Frontal cortex (tissue), 4 donors: ENCODE measurements around the gene PCDHA1. TPM values are rescaled to one million over a fixed set of nuclear protein-coding genes. Genes with fewer than 3 reads are reported as not detected.

ENCODE experiments used
- DNase-seq, 2 donors: peaks; one replicate each; pipeline ENCODE4 v3.0.0; 2012; ENCODE audit warnings: low spot score in 2 of 2
- FAIRE-seq: peaks from 2 replicates; lab custom pipeline; 2012; peaks lifted over from hg19 to GRCh38; lab: Jason Lieb, UNC
- total RNA-seq: library from RNA; depleted of rRNA; stranded (reverse); fragments of >200 nt; gene quantifications from one replicate; pipeline ENCODE4 v1.2.3, GENCODE V29; 2014
- donor health status: control.
- donor health status: control.
- donor health status: control.

PCDHA1 gene
- total RNA-seq, 1 donor from 2014 or later: 8.6 TPM

DNA sequence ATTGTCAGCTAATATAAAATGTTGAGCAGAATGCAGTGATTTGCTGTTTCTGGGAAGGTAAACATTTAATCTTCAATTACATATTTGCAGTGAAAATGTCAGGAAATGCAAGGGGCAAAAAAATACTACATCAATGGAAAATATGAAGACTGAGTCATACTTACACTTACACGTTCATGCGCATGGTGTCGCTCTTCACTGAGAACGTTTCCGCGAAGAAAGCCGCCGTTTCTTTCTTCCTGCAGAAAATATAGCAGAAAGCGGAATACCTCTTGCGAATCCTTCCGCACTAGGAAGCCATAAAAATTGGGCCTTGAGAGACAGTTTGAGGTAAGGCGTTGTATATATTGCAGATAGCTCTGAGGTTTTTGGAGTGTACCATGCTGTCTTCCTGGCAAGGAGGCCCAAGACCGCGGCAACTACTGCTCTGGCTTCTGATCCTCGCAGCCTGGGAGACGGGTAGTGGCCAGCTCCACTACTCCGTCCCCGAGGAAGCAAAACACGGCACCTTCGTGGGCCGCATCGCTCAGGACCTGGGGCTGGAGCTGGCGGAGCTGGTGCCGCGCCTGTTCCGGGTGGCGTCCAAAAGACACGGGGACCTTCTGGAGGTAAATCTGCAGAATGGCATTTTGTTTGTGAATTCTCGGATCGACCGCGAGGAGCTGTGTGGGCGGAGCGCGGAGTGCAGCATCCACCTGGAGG, 96.1 kb downstream of the PCDHA1 start, which contains the start of gene PCDHA13:
PCDHA13 (plus strand) TSS at position 236 of the 702 bp plus-strand sequence; CDS start at position 381, 145 bp downstream.
- no peak for FAIRE-seq
- peak; percentile 44 to 59 for DNase-seq

DNA sequence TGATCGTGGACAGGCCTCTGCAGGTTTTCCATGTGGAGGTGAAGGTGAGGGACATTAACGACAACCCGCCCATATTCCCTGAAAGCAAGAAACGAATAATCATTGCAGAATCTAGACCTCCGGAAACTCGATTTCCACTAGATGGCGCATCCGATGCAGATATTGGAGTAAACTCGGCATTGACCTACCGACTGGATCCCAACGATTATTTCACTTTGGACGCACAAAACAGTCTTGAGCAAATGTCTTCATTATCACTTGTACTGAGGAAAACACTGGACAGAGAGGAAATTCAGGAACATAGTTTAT, 96.6 kb downstream of the PCDHA1 start:
- peak; percentile 33 to 56 for DNase-seq
- no peak for FAIRE-seq

DNA sequence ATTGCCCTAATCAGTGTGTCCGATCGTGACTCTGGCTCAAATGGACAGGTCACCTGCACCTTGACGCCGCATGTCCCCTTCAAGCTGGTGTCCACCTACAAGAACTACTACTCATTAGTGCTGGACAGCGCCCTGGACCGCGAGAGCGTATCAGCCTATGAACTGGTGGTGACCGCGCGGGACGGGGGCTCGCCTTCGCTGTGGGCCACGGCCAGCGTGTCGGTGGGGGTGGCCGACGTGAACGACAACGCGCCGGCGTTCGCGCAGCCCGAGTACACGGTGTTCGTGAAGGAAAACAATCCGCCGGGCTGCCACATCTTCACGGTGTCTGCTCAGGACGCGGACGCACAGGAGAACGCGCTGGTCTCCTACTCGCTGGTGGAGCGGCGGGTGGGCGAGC, 97.4 kb downstream of the PCDHA1 start:
- DNase-seq (no peak), FAIRE-seq (no peak)

DNA sequence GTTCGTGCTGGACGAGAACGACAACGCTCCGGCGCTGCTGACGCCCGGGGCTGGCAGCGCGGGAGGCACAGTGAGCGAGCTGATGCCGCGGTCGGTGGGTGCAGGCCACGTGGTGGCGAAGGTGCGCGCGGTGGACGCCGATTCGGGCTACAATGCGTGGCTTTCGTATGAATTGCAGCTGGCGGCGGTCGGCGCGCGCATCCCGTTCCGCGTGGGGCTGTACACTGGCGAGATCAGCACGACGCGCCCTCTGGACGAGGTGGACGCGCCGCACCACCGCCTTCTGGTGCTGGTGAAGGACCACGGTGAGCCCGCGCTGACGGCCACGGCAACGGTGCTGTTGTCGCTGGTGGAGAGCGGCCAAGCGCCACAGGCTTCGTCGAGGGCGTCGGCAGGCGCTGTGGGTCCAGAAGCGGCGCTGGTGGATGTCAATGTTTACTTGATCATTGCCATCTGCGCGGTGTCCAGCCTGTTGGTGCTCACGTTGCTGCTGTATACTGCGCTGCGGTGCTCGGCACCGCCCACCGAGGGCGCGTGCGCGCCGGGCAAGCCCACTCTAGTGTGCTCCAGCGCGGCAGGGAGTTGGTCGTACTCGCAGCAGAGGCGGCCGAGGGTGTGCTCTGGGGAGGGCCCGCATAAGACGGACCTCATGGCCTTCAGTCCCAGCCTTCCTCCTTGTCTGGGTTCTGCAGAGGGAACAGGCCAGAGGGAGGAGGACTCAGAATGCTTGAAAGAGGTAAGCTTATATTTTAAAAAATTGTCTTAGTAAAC, 98.2 kb downstream of the PCDHA1 start:
- DNase-seq (no peak), FAIRE-seq (no peak)

DNA sequence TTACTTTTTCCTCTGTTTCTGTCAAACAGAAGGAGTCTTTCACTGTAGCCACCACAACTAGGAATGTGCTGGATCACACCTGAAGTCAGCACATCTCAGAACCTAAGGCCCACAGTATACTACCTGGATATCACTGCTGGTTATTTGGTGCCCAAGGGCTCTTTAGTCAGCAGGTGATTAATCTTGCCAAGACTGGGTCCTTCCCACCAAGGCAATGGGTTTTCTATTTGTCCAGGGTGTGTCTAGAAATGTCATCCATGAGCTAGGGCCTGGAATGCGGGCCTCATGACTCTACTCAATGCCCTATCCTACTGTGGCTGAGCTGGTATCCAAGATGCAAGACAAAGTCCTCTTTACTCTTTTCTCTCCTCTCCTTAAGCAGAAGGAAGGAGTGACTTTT, 130.4 kb downstream of the PCDHA1 start:
- DNase-seq: no peak
- no peak for FAIRE-seq

DNA sequence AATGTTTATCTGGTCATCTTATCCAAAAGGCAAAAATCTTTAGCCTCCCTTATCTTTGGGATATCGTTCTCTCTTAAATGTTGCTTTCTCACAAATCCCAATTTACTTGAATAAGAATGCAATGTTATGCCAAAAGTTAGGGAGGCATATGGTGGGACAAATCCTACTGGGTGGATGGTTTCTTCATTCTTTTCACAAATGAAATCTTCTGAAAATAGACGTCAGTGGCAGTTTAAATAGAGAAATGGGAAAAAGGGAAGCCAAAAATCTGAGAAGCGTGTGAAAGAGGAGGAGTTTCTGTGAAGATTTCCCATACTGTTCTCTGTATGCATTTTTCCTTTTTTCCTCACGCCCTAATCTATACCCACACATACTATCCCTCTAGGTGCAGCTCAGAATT, 137.7 kb downstream of the PCDHA1 start:
- no peak for FAIRE-seq
- DNase-seq: no peak

DNA sequence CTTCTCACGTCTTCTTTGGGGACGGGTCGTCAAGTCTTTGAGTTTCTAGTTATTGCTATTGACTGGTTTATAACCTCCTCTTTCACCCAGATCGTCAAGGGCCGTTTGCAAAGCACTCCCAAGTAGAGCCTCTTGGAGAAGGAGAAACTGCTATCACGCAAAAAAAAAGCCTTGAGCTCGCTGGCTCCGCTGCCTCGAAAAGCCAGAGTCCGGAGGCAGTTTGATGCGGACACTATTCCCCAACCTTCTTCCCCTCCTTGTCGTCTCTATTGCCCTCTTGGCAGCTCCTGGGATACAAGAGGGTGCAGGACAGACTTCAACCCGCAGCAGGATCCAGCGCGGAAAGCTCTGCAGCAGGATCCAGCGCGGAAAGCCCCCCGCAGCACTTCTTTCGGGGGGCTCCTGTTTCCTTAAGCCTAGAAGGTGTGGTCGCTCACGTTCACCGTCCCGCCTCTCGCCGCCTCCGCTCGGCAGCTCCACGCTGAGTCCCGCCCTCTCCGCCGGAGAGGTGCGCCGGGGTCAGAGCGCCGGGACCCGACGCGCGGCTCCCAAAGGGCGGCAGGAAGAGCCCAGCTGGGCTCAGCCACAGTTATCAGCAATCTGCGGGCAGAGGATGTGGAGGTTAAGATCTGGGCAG, 140.0 kb downstream of the PCDHA1 start, which contains the start of gene PCDHAC1:
PCDHAC1 (plus strand) TSS at position 494 of the 637 bp plus-strand sequence. CDS start 594 bp downstream, outside the sequence.
- FAIRE-seq (no peak), DNase-seq (peak in 1 of 2 donors; percentile 37)

DNA sequence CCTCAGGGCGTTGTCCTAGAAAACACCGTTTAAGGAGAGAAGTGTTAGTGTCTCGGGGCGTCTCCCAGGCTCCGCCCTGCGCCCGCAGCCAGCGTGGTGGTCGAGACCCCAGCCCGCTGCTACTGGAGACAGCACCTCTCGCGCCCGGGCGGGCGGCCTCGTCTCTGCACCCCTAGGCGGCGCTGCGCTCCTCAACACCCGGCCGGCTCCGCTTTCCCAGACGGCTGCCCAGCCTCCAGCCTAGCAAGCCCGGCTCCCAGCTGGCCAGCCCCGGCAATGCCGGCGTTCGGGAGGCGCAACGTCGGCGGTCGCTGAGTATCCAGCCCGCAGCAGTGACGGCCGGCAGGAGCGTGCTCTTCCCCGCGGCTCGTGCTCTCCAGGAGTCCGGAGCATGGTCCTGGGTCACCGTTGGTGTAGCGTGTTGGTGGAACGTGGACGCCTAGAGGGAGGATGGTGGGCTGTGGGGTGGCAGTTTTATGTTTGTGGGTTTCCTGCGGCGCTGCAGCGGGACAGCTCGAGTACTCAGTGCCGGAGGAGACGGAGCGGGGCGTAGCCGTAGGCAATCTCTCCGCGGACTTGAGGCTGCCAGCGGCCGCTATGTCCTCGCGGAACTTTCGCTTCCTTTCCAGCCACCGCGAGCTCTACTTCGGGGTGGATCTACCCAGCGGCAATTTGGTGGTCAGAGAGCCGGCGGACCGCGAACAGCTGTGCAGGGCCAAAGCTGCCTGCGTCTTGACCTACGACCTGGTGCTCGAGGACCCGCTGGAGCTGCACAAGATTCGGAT, 140.7 kb downstream of the PCDHA1 start:
- DNase-seq: peak; percentile 63 to 77
- no peak for FAIRE-seq

DNA sequence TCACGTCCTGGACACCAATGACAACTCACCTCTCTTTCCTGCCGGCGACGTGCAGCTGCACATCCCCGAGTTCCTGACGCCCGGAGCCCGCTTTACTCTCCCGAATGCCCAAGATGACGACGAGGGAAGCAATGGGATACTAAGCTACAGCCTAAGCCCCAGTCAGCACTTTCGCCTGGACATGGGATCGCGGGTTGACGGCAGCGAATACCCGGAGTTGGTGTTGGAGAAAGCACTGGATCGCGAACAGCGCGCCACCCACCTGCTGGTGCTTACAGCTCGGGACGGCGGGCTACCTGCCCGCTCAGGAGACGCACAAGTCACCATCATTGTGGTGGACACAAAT, 141.3 kb downstream of the PCDHA1 start:
- no peak for DNase-seq
- FAIRE-seq: no peak

DNA sequence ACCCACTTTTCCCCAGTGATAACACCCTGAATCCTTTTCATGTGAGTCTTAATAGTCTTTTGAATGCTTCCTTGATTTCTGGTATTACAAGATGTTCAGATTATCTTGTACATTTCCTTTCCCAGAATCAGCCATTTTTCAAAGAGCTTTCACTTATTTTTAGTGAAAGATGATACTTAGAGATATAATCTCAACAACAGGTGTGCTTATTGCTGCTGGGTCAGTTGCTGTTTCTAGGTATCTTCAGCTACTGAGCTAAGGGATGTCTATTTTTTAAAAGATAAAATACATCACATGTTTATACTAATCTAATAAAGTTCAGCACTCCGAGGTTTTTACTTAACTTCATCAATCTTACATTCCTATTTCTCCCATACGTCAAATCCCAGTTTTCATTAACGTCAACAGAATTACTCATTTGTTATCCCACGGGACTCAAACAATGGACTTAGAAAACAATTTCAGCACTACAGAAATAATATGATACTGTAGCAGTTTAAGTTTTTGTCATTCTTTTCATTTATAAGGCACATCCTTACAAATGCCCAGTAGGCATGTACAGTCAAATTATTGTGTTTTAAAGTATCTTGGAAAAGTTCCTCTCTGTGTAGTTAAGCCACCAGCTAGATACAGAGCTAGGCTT, 149.1 kb downstream of the PCDHA1 start:
- FAIRE-seq: no peak

DNA sequence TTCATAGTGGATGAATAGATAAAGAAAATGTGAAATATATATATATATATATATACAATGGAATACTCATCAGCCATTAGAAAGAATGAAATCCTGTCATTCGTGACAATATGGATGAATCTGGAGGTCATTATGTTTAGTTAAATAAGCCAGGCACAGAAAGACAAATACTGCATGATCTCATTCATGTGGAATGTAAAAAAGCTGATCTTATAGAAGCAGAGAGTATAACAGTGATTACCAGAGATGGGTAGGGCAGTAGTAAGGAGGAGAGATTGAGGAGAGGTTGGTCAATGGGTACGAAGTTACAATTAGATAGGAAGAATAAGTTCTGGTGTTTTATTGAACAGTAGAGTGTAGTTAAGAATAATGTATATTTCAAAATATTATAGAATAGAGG, 160.6 kb downstream of the PCDHA1 start:
- FAIRE-seq (no peak), DNase-seq (no peak)

More for the DNA sequence above, 149.1 kb downstream of the PCDHA1 start:
- DNase-seq: no peak

DNA sequence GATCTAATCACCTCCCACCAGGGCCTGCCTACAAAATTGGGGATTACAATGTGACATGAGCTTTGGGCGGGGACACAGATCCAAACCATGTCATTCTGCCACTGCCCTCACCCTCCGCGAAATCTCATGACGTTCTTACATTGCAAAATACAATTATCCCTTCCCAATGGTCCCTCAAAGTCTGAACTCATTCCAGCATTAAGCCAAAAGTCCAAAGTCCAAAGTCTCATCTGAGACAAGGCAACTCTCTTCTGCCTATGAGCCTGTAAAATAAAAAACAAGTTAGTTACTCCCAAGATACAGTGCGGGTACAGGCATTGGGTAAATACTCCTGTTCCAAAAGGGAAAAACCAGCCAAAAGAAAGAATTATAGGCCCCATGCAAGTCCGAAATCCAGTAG, 165.7 kb downstream of the PCDHA1 start:
- DNase-seq (no peak), FAIRE-seq (no peak)

DNA sequence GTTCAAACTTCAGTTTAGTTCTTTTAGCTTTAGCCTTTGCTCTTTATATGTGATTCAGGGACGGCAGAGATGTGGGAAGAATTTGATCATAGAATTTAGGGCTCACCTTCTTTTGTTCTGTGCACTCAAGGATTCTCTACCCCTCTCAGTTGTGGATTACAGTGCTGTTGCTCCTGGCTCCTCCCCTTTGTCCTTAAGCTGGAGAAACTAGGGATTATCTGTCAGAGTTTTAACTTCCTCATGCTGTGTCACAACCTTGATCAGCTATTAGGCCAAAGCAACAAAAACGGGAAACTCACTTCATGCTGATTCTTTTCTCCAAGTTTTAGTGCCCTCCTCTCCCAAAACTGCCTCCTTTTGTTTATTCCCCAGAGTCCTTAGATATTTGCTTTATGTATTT, 167.3 kb downstream of the PCDHA1 start:
- DNase-seq: no peak
- no peak for FAIRE-seq

DNA sequence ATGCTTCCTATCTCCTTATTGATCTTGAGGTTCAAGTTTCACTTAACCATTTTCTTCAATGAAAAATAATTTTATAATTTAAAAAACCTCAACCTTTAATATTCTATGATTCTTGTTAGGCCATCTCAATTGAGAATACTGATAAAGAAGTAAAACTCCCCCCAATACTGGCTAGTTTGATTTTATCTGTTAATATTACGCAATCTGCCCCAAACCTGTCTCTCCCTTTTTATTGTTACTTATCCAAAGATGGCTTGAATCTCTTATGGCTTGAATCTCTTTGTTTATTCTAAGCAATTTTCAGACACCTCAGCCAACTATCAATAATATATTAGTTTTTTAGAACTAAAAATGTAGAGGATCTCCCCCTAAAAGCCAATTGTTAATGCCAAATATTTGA, 176.2 kb downstream of the PCDHA1 start:
- no peak for DNase-seq

DNA sequence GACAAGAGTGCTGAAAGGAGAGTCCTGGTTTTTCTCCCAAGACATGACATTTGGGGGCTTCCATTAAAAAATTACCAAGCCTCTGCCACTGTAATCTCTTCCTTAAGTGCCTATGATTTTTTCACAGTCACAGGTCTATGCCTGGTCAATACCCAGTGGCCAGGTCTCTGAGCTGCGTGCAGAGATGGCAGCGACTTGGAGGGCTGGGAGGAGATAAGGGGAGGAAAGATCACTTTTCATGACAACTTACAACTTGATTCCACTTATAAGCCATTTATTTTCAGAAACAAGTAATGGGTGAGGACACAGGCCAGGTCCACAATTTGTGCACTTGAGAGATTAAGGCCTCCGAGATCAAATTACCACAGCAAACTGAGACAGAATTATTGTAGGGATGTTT, 178.4 kb downstream of the PCDHA1 start:
- DNase-seq (no peak), FAIRE-seq (no peak)

More for the DNA sequence above, 176.2 kb downstream of the PCDHA1 start:
- FAIRE-seq: no peak

DNA sequence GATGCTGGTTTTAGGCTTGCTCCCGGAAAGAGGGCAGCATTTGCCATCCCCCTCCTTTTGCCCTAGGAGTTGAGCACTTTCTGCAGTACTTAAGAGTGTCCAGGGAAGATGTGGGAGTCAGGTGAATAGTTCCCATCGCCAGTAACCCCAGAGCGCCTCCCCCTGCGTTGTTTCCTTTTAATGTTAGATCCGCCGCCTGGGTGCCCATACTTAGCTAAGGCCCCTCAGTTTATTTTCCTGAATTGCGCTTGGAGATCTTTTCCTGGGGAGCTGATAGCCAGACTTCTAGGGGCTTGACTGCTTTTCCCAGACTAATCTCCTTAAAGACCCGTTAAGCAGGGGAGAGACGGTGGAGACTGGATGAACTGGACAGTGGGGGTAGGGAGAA, 180.0 kb downstream of the PCDHA1 start:
- no peak for FAIRE-seq
- peak in 1 of 2 donors; percentile 19 for DNase-seq

DNA sequence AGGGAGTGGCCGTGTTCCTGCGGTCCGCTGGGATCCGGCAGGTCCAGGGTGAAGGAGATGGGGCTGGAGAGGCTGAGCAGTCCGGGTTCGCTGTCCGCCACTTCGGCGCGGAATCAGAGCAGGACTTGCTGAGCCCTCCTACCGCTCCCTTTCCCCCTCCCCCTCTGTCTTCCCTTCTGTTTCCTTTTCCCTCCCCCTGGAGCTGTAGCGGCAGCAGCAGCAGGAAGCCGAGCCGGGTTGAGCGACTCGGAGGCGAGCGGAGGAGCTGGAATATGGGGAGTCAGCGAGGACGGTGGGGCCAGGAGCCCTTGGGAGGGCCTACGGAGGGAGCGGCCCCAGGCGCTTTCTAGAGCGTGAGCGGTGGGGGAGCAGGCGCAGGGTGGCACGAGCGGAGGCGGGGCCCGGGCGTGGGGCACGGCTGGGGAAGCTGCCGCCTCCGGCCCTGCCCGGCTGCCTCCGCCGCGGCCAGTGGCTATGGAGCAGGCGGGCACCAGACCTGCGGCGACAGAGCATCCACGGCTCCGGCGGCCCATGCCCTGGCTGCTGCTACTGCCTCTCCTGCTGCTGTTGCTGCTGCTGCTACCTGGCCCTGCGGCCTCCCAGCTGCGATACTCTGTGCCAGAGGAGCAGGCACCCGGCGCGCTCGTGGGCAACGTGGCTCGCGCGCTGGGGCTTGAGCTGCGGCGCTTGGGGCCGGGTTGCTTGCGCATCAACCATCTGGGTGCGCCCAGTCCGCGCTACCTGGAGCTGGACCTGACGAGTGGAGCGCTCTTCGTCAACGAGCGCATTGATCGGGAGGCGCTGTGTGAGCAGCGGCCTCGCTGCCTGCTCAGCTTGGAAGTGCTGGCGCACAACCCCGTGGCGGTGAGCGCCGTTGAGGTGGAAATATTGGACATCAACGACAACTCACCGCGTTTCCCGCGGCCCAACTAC, 180.6 kb downstream of the PCDHA1 start, which contains the start of gene PCDHAC2:
PCDHAC2 (plus strand) TSS at position 184 of the 933 bp plus-strand sequence; CDS start at position 475, 291 bp downstream.
- peak; percentile 48 to 52 for DNase-seq
- no peak for FAIRE-seq

DNA sequence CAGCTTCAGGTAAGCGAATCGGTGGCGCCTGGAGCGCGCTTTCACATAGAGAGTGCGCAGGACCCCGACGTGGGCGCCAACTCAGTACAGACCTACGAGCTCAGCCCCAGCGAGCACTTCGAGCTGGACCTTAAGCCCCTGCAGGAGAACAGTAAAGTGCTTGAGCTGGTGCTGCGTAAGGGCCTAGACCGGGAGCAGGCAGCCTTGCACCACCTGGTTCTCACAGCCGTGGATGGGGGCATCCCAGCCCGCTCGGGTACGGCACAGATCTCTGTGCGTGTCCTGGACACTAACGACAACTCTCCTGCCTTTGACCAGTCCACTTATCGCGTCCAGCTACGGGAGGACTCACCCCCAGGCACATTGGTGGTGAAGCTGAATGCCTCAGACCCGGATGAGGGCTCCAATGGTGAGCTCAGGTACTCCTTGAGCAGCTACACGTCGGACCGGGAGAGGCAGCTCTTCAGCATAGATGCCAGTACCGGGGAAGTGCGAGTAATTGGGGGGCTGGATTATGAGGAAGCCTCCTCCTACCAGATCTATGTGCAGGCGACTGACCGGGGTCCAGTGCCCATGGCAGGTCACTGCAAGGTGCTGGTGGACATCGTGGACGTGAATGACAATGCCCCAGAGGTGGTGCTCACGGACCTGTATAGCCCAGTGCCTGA, 181.4 kb downstream of the PCDHA1 start:
- DNase-seq: no peak
- FAIRE-seq: no peak
